Inflammatory macrophage treated with lipopolysaccharide for 1 hour (primary cell): ENCODE measurements around the gene DYNC2LI1.
"Not testable (repeated sequence)": the region's sequence is repeated elsewhere in the genome, so short reads cannot be mapped to it uniquely, and the experiment has no call there.

Experiments
- DNase-seq, 2 donors: peaks; one replicate each; pipeline ENCODE4 v3.0.0-alpha.2; 2020 to 2022

DYNC2LI1 gene

GRCh38 chr2:43773876-43774613 is at the start of gene DYNC2LI1:
Gene DYNC2LI1, plus strand, starts transcription at chr2:43774039. Its CDS starts 100 bp downstream, at chr2:43774139.
- peak; percentile 81 to 91 for DNase-seq

- DNase-seq = no peak
Measured at GRCh38 chr2:43724728-43725526, 48.9 kb upstream of the DYNC2LI1 start.

GRCh38 chr2:43725711-43726246 is 48.1 kb upstream of the DYNC2LI1 start:
- no peak for DNase-seq

- DNase-seq = not testable (repeated sequence)
Measured at GRCh38 chr2:43726961-43727633, 46.7 kb upstream of the DYNC2LI1 start.

- DNase-seq = no peak
Measured at GRCh38 chr2:43727634-43728014, 46.2 kb upstream of the DYNC2LI1 start.

- no peak for DNase-seq
Measured at GRCh38 chr2:43729491-43730174, 44.2 kb upstream of the DYNC2LI1 start.

GRCh38 chr2:43731211-43731610 is 42.6 kb upstream of the DYNC2LI1 start:
- no peak for DNase-seq

GRCh38 chr2:43736637-43737036 is 37.2 kb upstream of the DYNC2LI1 start:
- no peak for DNase-seq

GRCh38 chr2:43737097-43737854 is 36.6 kb upstream of the DYNC2LI1 start:
- DNase-seq = no peak

GRCh38 chr2:43737855-43738254 is 36.0 kb upstream of the DYNC2LI1 start:
- DNase-seq = no peak

GRCh38 chr2:43738257-43738656 is 35.6 kb upstream of the DYNC2LI1 start:
- no peak for DNase-seq

GRCh38 chr2:43743706-43744105 is 30.1 kb upstream of the DYNC2LI1 start:
- no peak for DNase-seq

- DNase-seq = no peak
Measured at GRCh38 chr2:43745457-43745856, 28.4 kb upstream of the DYNC2LI1 start.

GRCh38 chr2:43748333-43748732 is 25.5 kb upstream of the DYNC2LI1 start:
- no peak for DNase-seq

- no peak for DNase-seq
Measured at GRCh38 chr2:43749583-43749982, 24.3 kb upstream of the DYNC2LI1 start.

GRCh38 chr2:43751476-43751990 is 22.3 kb upstream of the DYNC2LI1 start:
- no peak for DNase-seq

GRCh38 chr2:43752302-43752701 is 21.5 kb upstream of the DYNC2LI1 start:
- DNase-seq = no peak

- no peak for DNase-seq
Measured at GRCh38 chr2:43754180-43754579, 19.7 kb upstream of the DYNC2LI1 start.

- no peak for DNase-seq
Measured at GRCh38 chr2:43758739-43759138, 15.1 kb upstream of the DYNC2LI1 start.

- no peak for DNase-seq
Measured at GRCh38 chr2:43759195-43759594, 14.6 kb upstream of the DYNC2LI1 start.

GRCh38 chr2:43762286-43762685 is 11.6 kb upstream of the DYNC2LI1 start:
- DNase-seq = no peak

- no peak for DNase-seq
Measured at GRCh38 chr2:43763091-43763490, 10.7 kb upstream of the DYNC2LI1 start.
